Endothelial cell of coronary artery (primary cell): Measurements from ENCODE around the gene EXOC2. TPM values are rescaled to one million over a fixed set of nuclear protein-coding genes. Genes with fewer than 3 reads are reported as not detected.

Experiments
- total RNA-seq: library from RNA; depleted of rRNA; stranded (reverse); fragments of >200 nt; gene quantifications from 2 replicates; pipeline ENCODE4 v1.2.3, GENCODE V29; 2014

Gene EXOC2, protein sequence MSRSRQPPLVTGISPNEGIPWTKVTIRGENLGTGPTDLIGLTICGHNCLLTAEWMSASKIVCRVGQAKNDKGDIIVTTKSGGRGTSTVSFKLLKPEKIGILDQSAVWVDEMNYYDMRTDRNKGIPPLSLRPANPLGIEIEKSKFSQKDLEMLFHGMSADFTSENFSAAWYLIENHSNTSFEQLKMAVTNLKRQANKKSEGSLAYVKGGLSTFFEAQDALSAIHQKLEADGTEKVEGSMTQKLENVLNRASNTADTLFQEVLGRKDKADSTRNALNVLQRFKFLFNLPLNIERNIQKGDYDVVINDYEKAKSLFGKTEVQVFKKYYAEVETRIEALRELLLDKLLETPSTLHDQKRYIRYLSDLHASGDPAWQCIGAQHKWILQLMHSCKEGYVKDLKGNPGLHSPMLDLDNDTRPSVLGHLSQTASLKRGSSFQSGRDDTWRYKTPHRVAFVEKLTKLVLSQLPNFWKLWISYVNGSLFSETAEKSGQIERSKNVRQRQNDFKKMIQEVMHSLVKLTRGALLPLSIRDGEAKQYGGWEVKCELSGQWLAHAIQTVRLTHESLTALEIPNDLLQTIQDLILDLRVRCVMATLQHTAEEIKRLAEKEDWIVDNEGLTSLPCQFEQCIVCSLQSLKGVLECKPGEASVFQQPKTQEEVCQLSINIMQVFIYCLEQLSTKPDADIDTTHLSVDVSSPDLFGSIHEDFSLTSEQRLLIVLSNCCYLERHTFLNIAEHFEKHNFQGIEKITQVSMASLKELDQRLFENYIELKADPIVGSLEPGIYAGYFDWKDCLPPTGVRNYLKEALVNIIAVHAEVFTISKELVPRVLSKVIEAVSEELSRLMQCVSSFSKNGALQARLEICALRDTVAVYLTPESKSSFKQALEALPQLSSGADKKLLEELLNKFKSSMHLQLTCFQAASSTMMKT
- 41.0 and 43.0 TPM in 2 replicates for total RNA-seq

DNA sequence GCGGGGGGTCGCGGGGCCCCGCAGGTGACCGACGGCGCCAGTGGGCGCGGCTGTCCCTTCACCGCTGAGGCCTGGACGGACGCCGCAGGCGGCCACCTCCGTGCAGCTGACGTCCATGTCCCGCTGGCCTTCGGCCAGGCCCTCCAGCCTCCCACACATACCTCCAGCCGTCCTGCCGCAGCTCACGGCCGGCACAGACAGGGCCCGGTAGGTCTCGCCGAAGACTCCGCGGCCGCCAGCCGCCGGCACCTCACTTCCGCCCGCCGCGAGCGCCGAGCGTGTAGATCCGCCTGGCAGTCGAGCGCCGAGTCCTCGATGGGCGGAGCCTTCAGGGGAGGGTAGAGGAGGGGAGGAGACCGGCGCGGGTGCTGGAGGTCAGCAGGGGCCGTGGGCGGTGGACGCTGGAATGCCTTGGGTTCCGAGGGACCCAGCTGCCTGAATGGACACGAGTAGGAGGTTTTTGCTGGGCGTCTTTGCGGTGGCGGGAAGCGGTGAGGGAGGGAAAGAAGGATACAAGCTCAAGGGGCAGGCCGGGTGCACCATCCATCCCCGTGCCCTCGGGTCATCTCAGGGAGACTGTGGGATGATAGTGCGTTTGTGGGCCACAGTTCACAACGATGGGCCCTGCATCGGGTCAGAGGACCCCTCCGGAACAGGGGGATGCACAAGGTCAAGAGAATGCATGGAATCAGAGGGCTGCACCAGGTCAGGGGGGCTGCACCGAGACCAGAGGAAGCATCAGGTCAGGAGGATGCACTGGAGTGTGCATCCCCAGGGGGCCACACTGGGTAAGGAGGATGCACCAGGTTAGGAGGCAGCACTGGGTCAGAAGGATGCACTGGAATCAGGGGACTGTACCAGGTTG is at the start of gene EXOC2:
Gene EXOC2 (minus strand): TSS at position 282 of the 865 bp plus-strand sequence. CDS start 55,321 bp downstream, outside the sequence.

DNA sequence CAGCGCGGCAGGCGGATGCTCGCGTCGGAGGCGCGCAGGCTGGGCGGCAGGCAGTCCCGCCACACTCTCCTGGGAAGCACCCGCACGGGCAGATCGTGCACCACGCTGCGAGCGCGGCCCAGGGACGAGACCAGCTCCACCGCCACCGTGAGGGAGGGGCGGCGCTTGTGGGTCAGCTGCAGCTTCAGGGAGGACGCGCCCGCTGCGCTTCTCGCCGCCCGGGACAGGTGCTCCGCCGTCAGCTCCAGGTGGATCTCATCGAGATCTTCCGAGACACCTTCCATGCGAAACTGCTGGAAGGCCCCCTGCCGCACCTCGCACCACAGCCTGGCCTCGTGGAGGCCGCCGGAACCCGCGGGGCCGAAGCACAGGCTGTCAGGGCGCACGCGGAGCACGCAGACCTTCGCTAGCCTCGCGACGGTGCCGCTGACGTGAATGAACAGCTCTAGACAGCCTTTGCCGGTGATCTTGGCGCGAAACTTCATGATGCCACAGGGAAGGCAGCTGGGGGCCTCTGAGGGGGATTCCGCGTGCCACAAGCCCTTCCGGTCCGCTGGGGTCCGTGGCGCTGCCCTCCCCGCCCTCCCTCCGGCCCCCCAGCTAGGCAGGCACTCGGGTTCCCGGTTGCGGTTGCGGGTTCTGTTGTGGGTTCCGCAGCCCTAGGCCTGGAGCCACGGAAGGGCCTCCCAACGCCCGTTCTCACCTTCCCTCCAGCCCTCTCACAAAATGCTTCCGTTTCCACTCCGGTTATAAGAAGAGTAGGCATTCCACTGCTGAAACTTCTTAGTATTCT is 36.3 kb downstream of the EXOC2 start, which contains the start of gene HUS1B:
Gene HUS1B (minus strand): TSS at position 641 of the 793 bp plus-strand sequence. CDS start 156 bp downstream, at position 485.

Other genes with a start within 250 kb of the EXOC2 start
- gene HUS1B, start 36.0 kb downstream of the EXOC2 start, total RNA-seq, result 1.3 and 1.6 TPM in 2 replicates